NT2/D1 (cell line): ENCODE results near the gene ZFHX3.

Source experiments
- SUZ12 ChIP-seq: IDR thresholded peaks from 2 replicates; pipeline ENCODE4 v1.6.1; 2011; ENCODE audit not compliant: insufficient read length, insufficient read depth; ENCODE audit errors: extremely low read depth
- YY1 ChIP-seq: IDR thresholded peaks from 2 replicates; pipeline ENCODE4 v1.6.1; 2011; ENCODE audit not compliant: insufficient read length, insufficient read depth
- ZNF274 ChIP-seq: IDR thresholded peaks from 2 replicates; pipeline ENCODE4 v1.6.1; 2011; ENCODE audit warnings: mild to moderate bottlenecking, low read depth, low read length

- TF ChIP-seq SUZ12, result peak; percentile 74
- TF ChIP-seq YY1, result no peak
- no peak for TF ChIP-seq ZNF274
Observed at GRCh38 chr16:73057291-73058210, 9.6 kb upstream of the ZFHX3 start.
